ENCODE measurements around the gene SLC8A3.

SLC8A3 gene

DNA sequence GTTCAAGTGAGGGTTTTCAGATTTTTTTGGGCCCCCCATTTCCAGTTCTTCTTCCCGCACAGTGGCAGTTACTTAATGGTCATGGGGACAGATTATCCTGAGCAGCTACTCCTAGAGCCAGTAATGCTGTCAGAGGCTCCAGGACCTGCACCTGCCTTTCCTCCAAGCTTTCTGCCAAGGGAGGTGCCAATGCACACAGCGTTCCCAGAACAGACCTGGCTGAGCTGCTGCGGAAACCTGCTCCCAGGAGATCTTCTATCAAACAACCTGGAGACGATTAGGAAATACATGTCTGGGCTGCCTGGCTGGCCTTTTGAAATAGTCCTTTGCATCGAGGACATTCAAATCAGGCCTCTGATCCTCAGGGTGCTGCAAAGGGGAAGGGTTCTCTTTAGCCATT is 120.9 kb downstream of the SLC8A3 start:
- DNase-seq (ENCODE audit: low read depth), result no peak

DNA sequence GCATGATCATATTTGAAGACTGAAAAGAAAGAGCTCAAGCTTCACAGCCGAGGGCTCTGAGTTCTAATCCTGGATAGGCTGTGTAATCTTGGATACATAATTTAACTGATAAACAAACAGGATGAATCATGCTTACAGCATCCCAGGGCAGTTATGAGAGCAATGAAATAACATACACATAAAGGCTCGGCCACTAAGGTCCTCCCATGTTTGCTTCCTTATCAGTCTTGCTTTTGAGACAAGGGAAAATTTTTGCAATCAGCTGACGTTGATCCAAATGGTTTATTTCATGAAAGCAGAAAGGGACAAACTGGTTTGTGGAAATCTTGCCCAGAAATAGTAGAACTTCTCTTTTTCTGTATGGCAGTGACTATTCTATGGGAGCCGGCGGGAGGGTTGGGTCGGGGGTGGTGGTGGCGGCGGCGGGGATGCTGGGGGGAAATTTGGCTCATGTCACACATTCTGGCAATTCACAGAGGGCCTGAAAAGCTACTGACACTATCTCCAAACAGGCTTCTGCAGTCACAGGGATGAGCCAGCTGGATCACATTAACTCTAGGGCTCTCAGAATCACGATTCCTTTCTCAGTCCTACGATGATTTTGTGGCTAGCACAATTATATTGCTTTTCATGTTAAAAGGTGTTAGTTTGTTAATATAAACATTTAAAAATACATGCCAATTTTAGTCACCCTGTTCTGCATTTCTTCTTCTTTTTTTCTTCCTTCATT is 124.5 kb downstream of the SLC8A3 start:
- DNase-seq (ENCODE audit: low read depth), result no peak

DNA sequence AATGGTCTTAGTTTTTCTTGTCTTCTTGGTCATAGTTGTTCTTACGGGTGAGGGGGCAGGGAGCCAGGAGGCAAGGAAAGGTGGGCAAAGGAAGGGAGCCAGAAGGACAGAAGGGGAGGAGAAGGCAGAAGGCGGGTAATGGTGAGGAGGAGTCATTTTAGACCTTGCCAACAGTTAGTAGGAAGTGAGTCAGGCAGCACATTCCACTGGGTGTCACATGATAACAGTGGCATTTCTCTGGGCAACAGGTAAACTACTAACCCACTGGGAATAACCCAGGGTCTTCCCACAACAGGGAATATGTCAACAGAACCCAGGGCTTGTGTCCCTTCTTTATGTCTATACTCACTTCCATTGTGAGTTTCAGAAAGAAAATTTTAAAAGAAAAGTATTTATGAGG is 127.6 kb downstream of the SLC8A3 start:
- no peak for DNase-seq (ENCODE audit: low read depth)

DNA sequence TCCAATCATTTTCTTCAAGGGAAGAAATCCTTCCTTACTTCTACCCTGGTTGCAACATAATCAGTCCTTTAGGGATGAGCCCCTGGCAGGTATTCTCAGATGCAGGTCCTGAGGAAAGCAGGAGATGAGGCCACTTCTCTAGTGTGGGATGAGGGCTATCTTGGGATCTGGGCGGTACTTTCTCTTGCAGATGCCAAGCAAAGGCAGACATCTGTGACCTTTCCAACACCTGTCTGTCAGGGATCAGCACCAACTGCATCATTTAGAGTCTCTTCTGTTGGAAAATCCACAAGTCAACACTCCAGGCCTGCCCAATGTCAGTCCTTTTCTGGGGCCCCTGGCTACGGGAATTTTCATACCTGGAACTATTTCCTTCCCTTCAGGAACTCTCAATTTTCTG is 129.2 kb downstream of the SLC8A3 start:
- no peak for DNase-seq (ENCODE audit: low read depth)

DNA sequence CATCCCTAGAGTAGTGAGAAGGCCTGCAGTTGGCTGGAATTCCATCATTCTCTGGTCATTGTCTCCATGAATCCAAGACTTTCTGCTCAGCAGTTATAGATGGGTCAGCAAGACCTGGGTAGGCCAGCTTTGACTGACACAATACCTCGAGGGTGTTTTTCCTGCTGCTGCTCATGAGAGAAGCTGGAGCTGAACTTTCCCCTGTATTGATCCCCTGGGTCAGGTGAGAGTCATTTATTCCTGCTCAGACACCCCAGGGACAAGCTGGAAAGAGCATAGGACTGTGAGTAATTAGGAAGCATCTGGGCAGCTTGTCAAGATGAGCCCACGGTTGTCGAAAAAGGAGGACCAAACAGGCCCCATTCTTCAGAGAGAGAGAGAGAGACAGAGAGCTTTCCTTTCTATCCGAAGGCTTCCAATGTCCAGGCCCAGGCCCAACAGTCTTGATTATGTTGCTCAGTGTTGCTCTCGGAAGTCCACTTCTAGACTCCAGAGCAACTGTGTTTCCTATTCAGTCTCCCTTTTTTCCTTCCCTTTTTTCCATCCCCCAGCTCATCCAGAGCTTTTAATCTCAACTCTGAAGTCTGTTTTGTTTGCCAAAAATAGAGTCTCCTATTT is 131.1 kb downstream of the SLC8A3 start:
- DNase-seq (ENCODE audit: low read depth), result no peak

DNA sequence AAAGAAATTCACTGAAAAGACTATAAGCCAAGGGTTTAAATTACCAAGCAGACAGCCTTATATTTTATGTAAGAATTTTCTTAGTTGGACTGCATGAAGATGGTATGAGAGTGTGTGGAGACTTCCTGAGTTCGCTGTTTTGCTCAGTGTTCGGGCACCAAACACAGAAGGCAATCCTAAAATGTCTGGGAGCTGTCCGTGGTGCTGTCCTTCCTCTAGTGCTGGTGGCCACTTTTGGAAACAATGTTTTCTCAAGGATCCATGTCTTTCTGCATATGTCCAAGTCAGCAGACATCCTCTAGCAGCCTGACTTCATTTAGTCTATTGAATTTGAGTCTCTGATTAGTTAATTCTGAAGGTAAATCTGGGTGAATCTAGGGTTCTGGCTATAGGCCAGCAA is 135.8 kb downstream of the SLC8A3 start:
- DNase-seq (ENCODE audit: low read depth), result no peak

DNA sequence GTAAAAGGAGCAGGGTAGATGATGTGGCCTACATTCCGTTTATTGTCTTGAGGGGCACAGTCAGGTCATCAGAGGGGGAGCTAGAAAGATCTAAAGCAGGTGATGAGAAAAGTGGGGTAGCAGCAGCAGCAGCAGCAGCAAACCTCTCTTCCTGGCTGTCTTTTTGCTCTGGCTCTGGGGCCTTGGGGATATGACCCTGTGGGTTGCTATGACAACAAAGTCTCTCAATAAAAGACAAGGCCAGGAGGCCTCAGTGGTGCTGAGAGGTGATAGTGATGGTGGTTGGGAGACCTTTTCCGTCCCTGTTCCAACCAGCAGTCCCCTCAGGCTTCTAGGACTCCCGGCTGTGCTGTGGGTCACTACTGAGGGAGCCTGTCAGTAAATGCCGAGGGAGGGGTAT is 138.6 kb downstream of the SLC8A3 start:
- DNase-seq (ENCODE audit: low read depth), result no peak

DNA sequence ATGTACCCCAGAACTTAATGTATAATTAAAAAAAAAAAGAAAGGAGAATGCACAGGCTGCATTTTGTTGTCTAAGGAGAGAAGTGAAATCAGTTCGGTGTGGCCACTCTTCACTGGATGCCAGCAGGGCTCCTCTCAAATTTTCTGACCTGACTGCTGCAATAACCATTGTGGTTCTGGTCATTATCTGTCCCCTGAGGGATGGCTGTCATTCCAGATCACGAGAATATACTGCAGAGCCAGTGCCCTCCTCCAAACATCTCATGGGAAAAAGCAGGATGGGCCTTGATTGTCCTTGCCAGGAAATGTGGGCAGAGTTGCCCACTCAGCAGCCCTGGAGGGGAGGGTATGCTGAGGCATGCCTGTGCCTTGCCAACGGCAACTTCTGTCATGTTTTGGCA is 139.1 kb downstream of the SLC8A3 start:
- no peak for DNase-seq (ENCODE audit: low read depth)

DNA sequence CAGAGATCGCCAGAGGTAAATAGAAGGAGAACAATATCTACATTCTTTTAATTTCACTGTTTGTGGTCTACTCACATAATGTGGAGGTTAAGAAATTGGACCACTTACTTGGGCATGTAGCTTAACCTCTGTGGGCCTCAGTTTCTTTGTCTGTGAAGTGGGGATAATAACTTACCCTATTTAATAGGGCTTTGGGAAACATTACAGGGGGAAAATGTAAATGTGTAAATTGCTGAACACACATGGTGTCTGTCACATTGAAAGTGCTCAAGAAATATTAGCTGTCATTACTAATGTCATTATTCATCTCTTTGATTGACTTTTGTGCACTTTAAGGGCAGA is 140.5 kb downstream of the SLC8A3 start:
- DNase-seq (ENCODE audit: low read depth), result no peak

DNA sequence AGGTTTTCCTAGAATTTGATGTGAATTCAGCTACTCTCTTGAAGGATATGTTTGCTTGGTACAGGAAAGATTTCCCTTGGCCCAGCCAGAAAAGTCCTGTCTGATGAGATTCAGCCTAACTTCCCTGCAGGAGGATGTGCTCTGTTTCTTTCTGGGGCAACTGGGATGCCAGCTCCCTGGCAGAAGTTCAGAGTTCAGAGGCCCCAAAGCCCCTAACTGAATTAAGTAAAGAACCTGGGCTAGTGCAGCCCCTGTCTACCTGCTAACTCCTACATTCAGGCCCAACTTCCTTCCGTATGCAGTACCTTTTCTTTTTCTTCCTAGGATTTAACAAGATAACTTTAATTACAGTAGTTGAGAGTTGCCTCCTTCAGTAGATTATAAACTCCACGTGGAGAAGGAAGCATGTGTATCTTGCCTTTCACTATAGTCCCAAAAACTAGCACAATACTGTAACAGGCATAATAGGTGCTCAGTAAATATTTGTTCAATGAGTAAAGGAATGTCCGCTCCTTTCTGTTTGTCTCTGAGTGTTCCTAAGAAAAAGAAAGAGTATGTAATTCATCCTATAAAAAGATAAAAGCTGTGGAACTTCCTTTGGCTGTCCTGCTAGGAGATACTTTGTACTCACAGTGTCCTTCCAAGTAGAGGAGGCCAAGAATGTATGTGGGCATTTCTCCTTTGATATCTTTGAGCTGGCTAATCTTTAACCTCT is 141.0 kb downstream of the SLC8A3 start:
- DNase-seq (ENCODE audit: low read depth), result no peak

DNA sequence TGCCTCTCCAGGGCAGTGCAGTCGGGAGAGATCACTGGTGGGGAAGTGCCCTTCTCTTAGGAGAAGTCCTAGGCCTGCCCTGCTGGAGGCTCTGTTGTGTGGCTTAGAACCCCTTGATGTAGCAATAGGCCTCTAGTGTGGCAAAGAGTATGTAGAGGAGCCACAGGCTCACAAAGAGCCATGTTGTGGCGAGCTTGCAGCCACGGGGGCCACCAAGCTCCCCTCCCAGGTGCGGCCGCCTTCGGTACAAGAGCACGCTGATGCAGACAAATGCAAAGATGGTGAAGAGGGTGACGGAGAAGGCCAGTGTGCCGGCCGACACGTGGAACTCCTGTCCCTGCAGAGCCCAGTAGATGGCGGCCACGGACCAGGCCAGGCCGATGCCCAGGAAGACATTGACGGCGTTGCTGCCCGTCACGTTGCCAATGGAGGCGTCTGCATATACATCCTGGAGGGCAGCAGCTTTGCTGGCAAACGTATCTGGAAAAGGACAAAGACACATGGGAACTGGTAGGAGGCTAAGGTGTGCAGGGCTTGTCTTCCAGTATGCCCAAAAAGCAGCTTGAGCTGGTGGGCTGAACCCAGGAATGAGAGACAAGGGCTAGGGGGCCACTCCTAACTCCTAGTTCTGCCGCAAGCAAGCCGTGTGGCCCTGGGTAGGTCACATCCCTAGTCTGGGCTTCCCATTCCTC is 142.8 kb downstream of the SLC8A3 start:
- DNase-seq (ENCODE audit: low read depth), result no peak

DNA sequence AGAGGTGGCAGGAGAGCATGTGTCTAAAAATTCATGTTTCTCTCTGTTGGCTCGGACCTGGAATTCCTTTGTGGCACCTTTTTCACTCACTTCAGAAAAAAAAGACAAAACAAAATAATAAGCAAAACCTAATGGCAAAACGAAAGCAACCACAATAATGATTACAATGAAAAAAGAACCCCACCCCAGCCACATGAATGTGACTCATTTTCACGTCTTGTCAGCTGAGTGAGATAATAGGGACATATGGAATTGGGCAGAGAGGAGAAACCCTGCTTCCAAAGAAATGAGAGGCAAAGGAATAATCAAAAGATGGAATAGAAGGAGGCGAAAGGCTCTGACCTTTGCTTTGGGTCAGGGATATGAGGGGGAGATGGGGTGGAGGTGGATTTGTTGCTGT is 143.4 kb downstream of the SLC8A3 start:
- DNase-seq (ENCODE audit: low read depth), result no peak

DNA sequence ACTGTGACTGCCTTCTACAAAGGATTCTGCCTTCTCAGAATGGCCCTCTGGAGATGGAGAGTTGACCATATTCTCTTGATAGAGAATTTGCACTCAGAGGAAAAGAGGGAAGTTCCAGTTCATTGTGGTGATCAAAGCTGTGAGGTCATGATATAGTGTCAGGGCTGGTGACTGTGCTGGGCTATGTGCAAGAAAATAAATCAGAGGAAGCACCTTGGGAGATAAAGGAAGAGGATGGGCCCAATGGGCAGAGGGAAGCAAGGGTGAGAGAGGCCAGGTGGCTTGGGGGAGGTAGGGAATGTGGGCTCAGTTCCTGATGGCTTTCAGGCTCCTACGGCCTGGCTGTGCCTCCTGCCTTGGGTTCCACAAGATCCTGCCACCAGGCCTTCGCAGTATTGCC is 145.8 kb downstream of the SLC8A3 start:
- DNase-seq (ENCODE audit: low read depth), result no peak

DNA sequence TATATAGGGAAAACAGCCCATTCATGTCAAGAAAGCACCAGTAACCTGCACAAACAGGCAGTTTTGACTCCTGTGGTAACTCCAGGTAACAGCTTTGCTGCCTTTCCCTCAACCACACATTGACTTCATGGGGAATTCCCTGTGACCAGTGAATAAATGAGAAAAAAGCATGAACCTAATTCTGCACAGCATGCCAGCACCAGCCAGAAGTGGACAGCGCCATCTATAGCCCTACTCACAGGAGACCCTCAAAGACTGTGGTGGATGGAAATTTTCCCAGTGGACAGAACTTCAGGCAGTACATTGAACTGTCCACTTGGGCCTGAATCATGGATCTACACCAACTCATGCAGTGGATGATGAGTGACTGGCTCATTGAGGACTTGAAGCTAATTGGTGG is 152.1 kb downstream of the SLC8A3 start:
- DNase-seq (ENCODE audit: low read depth), result no peak

DNA sequence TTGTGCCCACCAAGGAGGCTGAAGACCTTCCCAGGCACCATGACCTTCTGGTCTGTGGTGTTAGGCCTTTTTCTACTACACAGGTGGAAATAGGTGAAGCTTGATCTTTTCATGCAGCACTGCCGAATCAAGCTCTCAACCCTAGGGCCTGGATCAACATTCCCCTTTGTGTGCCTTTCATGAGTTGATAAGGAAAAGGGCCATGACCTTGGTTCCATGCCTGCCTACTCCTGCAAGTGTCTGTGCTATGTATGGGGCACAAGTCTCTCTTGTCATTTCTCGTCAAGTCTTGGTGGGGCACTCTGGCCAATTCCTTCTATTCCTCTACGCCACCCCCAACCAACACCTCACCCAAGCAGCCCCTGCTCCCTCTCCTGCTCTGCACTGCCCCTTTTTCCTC is 154.5 kb downstream of the SLC8A3 start:
- no peak for DNase-seq (ENCODE audit: low read depth)

DNA sequence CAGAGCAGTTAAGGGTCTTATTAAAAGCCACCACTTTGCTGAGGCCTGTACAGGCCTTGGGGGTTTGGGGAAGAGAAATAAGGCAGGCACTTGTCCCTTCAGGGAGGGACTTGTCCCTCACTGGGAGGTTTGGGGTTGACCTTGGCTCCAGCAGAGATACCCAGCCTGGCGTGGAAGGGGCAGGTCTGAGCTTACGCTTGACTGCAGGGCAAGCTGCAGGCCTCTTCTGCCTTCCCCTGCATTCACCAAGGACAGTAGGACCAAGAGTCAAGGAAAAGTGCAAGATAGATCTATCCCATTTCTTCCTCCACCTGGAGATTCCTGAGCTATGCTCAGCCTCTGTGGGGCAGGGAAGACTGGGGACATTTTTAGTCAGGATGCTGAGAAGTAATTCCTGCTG is 155.2 kb downstream of the SLC8A3 start:
- DNase-seq (ENCODE audit: low read depth), result no peak

DNA sequence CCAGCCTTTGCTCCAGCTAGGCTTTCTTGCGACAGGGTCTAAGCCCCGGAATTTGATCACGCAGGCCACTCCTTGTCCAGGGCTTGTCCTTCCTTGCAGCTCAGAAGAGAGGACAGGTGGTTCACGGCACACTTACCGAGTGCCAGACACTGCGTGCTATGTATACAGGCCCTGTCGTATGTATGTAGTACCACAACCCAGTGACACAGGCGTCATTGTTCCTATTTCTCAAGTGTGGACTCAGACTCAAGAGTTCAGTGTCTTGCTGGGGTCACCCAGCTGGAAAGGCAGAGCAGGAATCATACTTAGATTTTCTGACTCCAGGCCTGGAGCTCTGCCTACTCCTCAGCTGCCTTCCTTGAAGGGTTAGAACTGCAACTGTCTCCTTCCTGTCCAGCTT is 155.6 kb downstream of the SLC8A3 start:
- no peak for DNase-seq (ENCODE audit: low read depth)

DNA sequence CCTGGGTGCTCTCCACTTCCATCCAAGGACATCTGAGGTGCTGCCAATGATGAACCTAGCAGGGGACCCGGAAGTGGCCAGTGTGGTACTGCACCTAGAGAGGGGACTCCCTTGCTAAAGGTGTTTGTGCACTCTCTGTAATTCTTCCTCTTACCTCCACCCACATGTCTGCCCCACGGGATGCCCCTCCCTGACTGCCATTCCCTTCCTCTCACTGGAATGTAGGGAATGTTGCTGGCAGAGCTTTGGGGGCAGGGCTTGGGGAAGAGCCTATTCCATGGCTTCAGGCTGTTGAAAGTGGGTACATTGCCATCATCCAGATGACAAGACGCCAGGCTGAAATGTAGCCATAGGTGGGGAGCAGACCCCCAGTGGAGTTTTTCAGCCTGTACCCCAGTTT is 156.3 kb downstream of the SLC8A3 start:
- DNase-seq (ENCODE audit: low read depth), result no peak

DNA sequence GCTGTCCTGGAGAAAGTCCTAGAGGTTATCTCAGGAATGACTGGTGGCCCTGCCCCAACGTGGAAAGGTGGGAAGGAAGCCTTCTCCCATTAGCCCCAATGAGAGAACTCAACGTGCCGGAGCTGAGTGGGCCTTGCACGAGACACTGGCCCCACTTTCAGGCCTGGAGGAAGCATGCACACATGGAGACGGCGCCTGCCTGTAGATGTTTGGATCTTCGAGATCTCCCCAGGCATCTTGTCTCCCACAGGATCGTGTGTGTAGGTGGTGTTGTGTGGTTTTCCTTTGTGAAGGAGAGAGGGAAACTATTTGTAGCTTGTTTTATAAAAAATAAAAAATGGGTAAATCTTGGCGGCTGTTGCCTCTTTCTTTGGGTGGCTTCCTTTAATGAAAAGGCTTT is 156.7 kb downstream of the SLC8A3 start:
- no peak for DNase-seq (ENCODE audit: low read depth)

DNA sequence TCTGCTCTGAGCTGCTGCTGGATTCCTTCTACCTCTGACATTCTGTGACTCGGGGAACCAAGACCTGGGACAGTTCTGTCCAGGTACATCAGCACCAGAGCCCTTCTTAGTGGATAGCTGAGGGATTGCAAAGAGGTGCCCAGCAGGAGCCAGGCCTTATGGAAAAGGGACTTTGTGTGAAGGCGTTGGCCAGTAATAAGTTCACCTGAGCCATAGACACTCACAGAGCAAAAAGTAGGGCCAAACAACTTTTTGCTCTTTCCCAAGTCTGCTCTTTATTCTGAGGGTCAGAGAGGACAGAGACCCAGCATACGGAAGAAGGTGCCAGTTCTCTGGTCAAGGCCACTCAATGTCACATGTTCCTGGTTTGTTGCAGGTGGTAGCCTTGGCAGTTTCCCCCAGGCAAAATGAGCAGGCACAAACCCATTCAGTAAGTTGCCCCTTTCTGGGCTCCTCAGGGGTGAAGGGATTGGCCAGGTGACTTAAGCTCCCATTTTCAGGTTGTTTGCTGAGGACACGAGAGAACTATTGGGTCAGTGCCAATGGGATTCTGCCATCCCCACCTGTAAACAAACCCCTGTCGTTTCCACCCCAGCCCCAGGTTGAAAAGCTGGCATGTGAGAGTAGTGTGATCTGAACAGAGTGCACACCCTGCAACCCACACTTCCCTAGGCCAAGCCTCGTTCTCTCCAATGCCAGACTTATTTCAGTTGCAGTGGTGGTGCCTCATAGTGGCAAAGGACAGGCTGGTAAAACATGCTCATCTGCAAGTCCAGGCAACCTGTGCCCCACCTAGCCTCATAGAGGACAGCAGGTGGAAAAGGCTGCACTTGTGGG is 159.2 kb downstream of the SLC8A3 start:
- no peak for DNase-seq (ENCODE audit: low read depth)

DNA sequence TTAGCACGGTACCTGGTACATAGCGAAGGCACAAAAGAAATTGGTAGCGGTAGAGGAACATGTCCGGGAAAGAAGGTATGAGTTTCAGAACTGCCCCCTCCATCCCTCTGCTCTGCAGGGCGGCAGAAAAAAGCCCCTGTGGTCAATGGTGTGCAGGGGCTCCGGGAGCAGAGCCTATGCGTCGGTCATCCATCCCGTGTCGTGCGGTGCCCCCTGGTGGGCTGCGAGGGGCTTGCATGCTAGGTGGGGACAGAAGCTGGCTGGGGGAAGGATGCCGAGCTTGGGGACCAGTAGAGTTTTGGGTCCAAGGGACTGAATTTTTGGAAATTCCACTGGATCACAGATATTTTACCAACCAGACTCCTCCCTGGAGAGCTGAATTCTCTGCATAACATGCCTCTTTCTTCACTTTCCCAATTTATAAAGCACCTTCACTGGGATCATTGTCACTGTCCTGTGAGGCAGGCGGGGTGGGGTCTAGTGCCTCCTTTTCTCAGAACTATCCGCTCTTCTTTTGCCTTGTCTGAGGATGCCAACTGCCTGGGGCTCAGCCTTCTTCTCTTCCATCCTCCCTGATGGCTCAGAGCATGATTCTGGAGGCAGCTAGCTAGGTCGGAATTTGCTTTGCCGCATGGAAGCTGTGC is 160.8 kb downstream of the SLC8A3 start:
- peak; percentile 19 for DNase-seq (ENCODE audit: low read depth)

DNA sequence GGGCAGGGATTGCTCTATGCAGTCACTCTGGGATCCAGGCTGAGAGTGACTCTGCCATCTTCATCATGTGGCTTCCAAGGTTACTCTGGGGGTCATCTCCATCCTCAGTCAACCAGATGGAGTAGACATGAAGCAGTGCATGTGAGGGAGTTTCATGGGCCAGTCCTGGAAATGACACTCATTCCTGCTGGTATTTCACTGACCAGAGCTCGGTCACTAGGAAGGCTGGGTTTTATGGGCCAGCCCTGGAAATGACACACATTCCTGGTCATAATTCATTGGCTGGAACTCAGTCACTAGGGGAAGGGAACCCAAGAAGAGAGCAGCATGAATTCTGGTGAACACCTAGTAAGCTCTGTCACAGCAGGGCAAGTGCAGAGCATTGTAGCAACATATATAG is 164.9 kb downstream of the SLC8A3 start:
- DNase-seq (ENCODE audit: low read depth), result no peak
